ENCODE data around the gene FBXO47. TPM values are rescaled to one million over a fixed set of nuclear protein-coding genes. Genes with fewer than 3 reads are reported as not detected.

Gene FBXO47
- total and polyA plus RNA-seq, 4 donors = not detected

DNA sequence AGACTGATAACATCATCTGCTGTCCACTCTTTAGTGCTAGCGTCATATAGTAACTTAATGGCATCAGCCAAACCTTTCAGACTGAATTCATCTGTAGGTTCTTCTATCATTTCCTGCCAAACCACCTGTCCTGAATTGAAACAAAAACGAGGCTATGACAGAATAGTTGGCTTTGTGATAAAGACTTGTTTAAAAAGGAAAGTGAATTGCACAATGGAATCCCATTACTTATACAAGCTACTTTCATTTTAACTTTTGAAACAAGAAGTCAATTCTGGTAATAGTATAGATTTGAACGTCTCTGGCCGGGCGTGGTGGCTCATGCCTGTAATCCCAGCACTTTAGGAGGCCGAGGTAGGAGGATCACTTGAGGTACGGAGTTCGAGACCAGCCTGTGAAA is 23.6 kb downstream of the FBXO47 start:
- H3K36me3 ChIP-seq (ENCODE audit: control insufficient read depth in 4 of 4, insufficient read depth in 4 of 4, low read length in 4 of 4) = no peaks in the 10 kb centered on the region
- no peak for TF ChIP-seq CTCF (IDR thresholded peaks at IDR 0.05; ENCODE audit: control extremely low read depth, extremely low read depth)
- H3K27me3 ChIP-seq (ENCODE audit: control insufficient read depth in 3 of 3, insufficient read depth in 3 of 3, low read length in 2 of 3) = no peaks in the 10 kb centered on the region
- H3K9ac ChIP-seq (ENCODE audit: insufficient read depth in 1 of 2, low read length in 2 of 2) = no peak overlapping the region
- no peaks in the 10 kb centered on the region for H3K9me3 ChIP-seq (ENCODE audit: control insufficient read depth in 4 of 4, insufficient read depth in 3 of 4, low read length in 3 of 4)
- DNase-seq = peak in 1 of 3 donors; percentile 11
- no peak overlapping the region for H3K4me3 ChIP-seq
- 62 to 66% methylated on average over 8 of the region's 8 CpGs for WGBS, 2 donors
- H3K4me1 ChIP-seq (ENCODE audit: control insufficient read depth in 5 of 5, insufficient read depth in 5 of 5, low read length in 5 of 5) = no peaks in the 10 kb centered on the region
- H3K27ac ChIP-seq (ENCODE audit: low read depth in 1 of 2, low read length in 1 of 2) = no peak overlapping the region
- ATAC-seq (ENCODE audit: insufficient read depth, low FRiP score) = no peak

DNA sequence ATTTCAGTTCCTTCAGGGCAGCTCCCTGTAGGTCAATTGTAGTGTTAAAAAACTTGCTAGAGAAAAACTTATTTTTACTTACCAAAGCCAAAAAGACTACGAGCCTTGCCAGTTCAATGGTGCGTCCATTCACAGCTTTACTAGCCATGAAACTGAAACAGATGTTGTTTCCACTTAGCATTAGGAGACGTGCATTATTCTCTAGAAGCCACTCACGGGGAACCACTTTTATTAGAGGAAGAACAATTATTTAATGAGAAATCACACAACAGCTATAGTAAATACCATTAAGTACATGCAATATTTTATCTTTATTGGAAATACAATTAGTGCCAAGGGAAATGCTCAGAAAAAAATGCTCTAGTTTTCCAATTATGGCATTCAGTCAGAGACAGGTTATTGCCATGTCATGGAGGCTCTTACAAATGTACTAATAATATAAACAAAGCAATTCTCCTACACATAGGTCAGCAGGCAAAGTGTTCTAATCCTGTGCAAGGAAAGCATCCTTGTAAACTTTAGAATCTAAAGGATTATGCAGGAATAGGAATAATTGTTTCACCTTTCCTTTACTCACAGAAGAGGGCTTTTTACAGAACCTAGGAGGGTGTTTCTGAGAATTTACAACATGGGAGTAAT is 24.4 kb downstream of the FBXO47 start:
- no peak overlapping the region for H3K9ac ChIP-seq (ENCODE audit: insufficient read depth in 1 of 2, low read length in 2 of 2)
- H3K4me3 ChIP-seq = no peak overlapping the region
- H3K27me3 ChIP-seq (ENCODE audit: control insufficient read depth in 3 of 3, insufficient read depth in 3 of 3, low read length in 2 of 3) = no peaks in the 10 kb centered on the region
- no peak for ATAC-seq (ENCODE audit: insufficient read depth, low FRiP score)
- no peaks in the 10 kb centered on the region for H3K4me1 ChIP-seq (ENCODE audit: control insufficient read depth in 5 of 5, insufficient read depth in 5 of 5, low read length in 5 of 5)
- DNase-seq = no peak
- WGBS, 2 donors = 64 to 68% methylated on average over 4 of the region's 4 CpGs
- H3K36me3 ChIP-seq (ENCODE audit: control insufficient read depth in 4 of 4, insufficient read depth in 4 of 4, low read length in 4 of 4) = no peaks in the 10 kb centered on the region
- TF ChIP-seq CTCF (IDR thresholded peaks at IDR 0.05; ENCODE audit: control extremely low read depth, extremely low read depth) = no peak
- H3K27ac ChIP-seq (ENCODE audit: low read depth in 1 of 2, low read length in 1 of 2) = no peak overlapping the region
- H3K9me3 ChIP-seq (ENCODE audit: control insufficient read depth in 4 of 4, insufficient read depth in 3 of 4, low read length in 3 of 4) = no peaks in the 10 kb centered on the region

GRCh38 chr17:38940404-38940803 is 26.8 kb downstream of the FBXO47 start:
- no peaks in the 10 kb centered on the region for H3K9me3 ChIP-seq (ENCODE audit: control insufficient read depth in 4 of 4, insufficient read depth in 3 of 4, low read length in 3 of 4)

More at GRCh38 chr17:38940404-38940803, 26.8 kb downstream of the FBXO47 start:
- Histone ChIP-seq H3K4me3 (no peak overlapping the region), H3K36me3 (ENCODE audit: control insufficient read depth in 4 of 4, insufficient read depth in 4 of 4, low read length in 4 of 4) (no peaks in the 10 kb centered on the region), H3K4me1 (ENCODE audit: control insufficient read depth in 5 of 5, insufficient read depth in 5 of 5, low read length in 5 of 5) (no peaks in the 10 kb centered on the region), H3K27ac (ENCODE audit: low read depth in 1 of 2, low read length in 1 of 2) (no peak overlapping the region), H3K9ac (ENCODE audit: insufficient read depth in 1 of 2, low read length in 2 of 2) (no peak overlapping the region), H3K27me3 (ENCODE audit: control insufficient read depth in 3 of 3, insufficient read depth in 3 of 3, low read length in 2 of 3) (peaks cover 0 to 9% (median 3%) of the 10 kb centered on the region in 3 donors)
- no peak for ATAC-seq (ENCODE audit: insufficient read depth, low FRiP score)
- 84 to 95% methylated on average over 1 of the region's 1 CpG for WGBS, 2 donors
- DNase-seq = no peak
- no peak for TF ChIP-seq CTCF (IDR thresholded peaks at IDR 0.05; ENCODE audit: control extremely low read depth, extremely low read depth)
